RKO (cell line): ENCODE data around the gene KRTAP10-1.
"Not testable (repeated sequence)": the region's sequence is repeated elsewhere in the genome, so short reads cannot be mapped to it uniquely, and the experiment has no call there.

Experiments used
- DNase-seq: peaks from one replicate; pipeline ENCODE4 v3.0.0-alpha.2; 2016; ENCODE audit warnings: low spot score

Gene KRTAP10-1

GRCh38 chr21:44539991-44540666, at the start of gene KRTAP10-1:
KRTAP10-1 (minus strand) TSS chr21:44540195; CDS start chr21:44540150, 45 bp downstream.
- no peak for DNase-seq

- no peak for DNase-seq
These were observed 49.1 kb upstream of the KRTAP10-1 start for GRCh38 chr21:44589094-44589493.

GRCh38 chr21:44585892-44586291, 45.9 kb upstream of the KRTAP10-1 start:
- no peak for DNase-seq

- DNase-seq: peak; percentile 14
These were observed 43.8 kb upstream of the KRTAP10-1 start for GRCh38 chr21:44583800-44584147.

GRCh38 chr21:44583089-44583799, 43.2 kb upstream of the KRTAP10-1 start:
- no peak for DNase-seq

- no peak for DNase-seq
These were observed 42.1 kb upstream of the KRTAP10-1 start for GRCh38 chr21:44582055-44582454.

GRCh38 chr21:44581158-44581557, 41.2 kb upstream of the KRTAP10-1 start:
- DNase-seq: no peak

- not testable (repeated sequence) for DNase-seq
These were observed 40.3 kb upstream of the KRTAP10-1 start, which contains the start of gene KRTAP10-5 for GRCh38 chr21:44580231-44580821. KRTAP10-5 (minus strand) TSS chr21:44580604; CDS start chr21:44580578, 26 bp downstream.

GRCh38 chr21:44579833-44580144, 39.8 kb upstream of the KRTAP10-1 start:
- DNase-seq: no peak

GRCh38 chr21:44579056-44579832, 39.2 kb upstream of the KRTAP10-1 start:
- no peak for DNase-seq

- no peak for DNase-seq
These were observed 38.5 kb upstream of the KRTAP10-1 start for GRCh38 chr21:44578371-44579055.

GRCh38 chr21:44576025-44576420, 36.0 kb upstream of the KRTAP10-1 start:
- DNase-seq: no peak

GRCh38 chr21:44575307-44576024, 35.5 kb upstream of the KRTAP10-1 start:
- DNase-seq: no peak

GRCh38 chr21:44574457-44575306, 34.7 kb upstream of the KRTAP10-1 start:
- peak; percentile 9 for DNase-seq

- not testable (repeated sequence) for DNase-seq
These were observed 33.8 kb upstream of the KRTAP10-1 start, which contains the start of gene KRTAP10-4 for GRCh38 chr21:44573630-44574456. KRTAP10-4 (plus strand) TSS chr21:44573729; CDS start chr21:44573759, 30 bp downstream.

- peak; percentile 20 for DNase-seq
These were observed 33.1 kb upstream of the KRTAP10-1 start for GRCh38 chr21:44572959-44573583.

GRCh38 chr21:44571844-44572782, 32.1 kb upstream of the KRTAP10-1 start:
- no peak for DNase-seq

GRCh38 chr21:44571296-44571695, 31.3 kb upstream of the KRTAP10-1 start:
- no peak for DNase-seq
